ENCODE results near the gene SEMA3A.

- TF ChIP-seq, protein P1, sequence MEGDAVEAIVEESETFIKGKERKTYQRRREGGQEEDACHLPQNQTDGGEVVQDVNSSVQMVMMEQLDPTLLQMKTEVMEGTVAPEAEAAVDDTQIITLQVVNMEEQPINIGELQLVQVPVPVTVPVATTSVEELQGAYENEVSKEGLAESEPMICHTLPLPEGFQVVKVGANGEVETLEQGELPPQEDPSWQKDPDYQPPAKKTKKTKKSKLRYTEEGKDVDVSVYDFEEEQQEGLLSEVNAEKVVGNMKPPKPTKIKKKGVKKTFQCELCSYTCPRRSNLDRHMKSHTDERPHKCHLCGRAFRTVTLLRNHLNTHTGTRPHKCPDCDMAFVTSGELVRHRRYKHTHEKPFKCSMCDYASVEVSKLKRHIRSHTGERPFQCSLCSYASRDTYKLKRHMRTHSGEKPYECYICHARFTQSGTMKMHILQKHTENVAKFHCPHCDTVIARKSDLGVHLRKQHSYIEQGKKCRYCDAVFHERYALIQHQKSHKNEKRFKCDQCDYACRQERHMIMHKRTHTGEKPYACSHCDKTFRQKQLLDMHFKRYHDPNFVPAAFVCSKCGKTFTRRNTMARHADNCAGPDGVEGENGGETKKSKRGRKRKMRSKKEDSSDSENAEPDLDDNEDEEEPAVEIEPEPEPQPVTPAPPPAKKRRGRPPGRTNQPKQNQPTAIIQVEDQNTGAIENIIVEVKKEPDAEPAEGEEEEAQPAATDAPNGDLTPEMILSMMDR (conservative IDR thresholded peaks at IDR 0.05), result no peak
- TF ChIP-seq EZH2 (IDR thresholded peaks at IDR 0.05; ENCODE audit: low read depth), result no peak
Measured at GRCh38 chr7:83918142-83918541, 276.4 kb downstream of the SEMA3A start.

Data from PC-9 (cell line).